Measurements from ENCODE around the gene ATP6V0E1. TPM values are rescaled to one million over a fixed set of nuclear protein-coding genes. Genes with fewer than 3 reads are reported as not detected.

ATP6V0E1 gene
- total RNA-seq, 1 experiment from 2014 or later = 84.6 TPM

DNA sequence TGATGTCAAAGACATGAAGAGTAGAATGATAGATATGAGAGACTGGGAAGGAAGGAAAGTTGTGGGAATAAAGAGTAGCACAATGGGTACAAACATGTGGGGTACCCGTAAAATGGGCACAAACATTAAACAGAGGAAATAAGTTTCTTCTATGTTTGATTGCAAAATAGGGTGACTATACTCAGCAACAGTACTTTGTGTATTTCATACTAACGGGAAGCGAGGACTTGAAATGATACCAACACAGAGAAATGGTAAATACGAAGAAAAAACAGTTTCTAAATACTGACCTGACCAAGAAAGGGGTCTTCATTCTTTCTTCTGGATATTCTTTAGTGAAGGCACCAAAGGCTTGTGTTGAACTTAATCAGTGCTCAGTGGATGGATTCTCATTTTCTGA lies 31.1 kb downstream of the ATP6V0E1 start (continued):
- TF ChIP-seq, protein P1, sequence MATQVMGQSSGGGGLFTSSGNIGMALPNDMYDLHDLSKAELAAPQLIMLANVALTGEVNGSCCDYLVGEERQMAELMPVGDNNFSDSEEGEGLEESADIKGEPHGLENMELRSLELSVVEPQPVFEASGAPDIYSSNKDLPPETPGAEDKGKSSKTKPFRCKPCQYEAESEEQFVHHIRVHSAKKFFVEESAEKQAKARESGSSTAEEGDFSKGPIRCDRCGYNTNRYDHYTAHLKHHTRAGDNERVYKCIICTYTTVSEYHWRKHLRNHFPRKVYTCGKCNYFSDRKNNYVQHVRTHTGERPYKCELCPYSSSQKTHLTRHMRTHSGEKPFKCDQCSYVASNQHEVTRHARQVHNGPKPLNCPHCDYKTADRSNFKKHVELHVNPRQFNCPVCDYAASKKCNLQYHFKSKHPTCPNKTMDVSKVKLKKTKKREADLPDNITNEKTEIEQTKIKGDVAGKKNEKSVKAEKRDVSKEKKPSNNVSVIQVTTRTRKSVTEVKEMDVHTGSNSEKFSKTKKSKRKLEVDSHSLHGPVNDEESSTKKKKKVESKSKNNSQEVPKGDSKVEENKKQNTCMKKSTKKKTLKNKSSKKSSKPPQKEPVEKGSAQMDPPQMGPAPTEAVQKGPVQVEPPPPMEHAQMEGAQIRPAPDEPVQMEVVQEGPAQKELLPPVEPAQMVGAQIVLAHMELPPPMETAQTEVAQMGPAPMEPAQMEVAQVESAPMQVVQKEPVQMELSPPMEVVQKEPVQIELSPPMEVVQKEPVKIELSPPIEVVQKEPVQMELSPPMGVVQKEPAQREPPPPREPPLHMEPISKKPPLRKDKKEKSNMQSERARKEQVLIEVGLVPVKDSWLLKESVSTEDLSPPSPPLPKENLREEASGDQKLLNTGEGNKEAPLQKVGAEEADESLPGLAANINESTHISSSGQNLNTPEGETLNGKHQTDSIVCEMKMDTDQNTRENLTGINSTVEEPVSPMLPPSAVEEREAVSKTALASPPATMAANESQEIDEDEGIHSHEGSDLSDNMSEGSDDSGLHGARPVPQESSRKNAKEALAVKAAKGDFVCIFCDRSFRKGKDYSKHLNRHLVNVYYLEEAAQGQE (IDR thresholded peaks at IDR 0.05; ENCODE audit: low read depth) = no peak
- TF ChIP-seq FOSL1 (IDR thresholded peaks at IDR 0.05; ENCODE audit: low read depth) (no peak), ZNF274 (IDR thresholded peaks at IDR 0.05; ENCODE audit: low read depth, low read length) (no peak)

DNA sequence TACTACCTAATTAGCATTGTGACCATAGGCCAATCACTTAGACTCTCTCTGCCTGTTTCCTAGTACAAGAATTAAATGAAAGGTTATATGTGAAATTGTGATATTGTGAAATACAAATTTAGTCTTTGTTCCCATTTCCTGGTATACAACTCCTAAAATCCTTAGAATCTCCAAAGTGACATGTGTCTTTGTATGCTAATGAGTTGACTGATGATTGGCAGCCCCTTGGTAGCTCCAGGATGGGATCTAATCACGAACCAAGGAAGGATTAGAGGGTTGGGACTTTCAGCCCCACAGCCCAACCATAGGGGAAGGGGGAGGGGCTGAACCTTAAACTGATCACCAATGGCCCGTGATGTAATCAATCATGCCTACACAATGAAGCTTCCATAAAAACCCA lies 31.6 kb downstream of the ATP6V0E1 start:
- Histone ChIP-seq H3K27ac (ENCODE audit: low read depth, low read length) (peak overlapping the region; percentile 79), H3K4me1 (ENCODE audit: control insufficient read depth in 1 of 2, insufficient read depth in 2 of 2, low read length in 2 of 2) (peaks cover 32 to 40% of the 10 kb centered on the region in 2 experiments), H2AFZ (ENCODE audit: low read depth, low read length, poor library complexity, severe bottlenecking) (no peak overlapping the region), H3K9me3 (ENCODE audit: control insufficient read depth in 1 of 2, insufficient read depth in 1 of 2, low read depth in 1 of 2, low read length in 2 of 2) (no peaks in the 10 kb centered on the region), H3K27me3 (ENCODE audit: insufficient read depth, low read length) (no peaks in the 10 kb centered on the region), H3K9me2 (ENCODE audit: insufficient read depth) (no peaks in the 10 kb centered on the region), H3K9ac (ENCODE audit: low read length) (no peak overlapping the region), H3K79me2 (ENCODE audit: insufficient read depth, low read length) (peaks cover 68% of the 10 kb centered on the region), H4K20me1 (ENCODE audit: insufficient read depth) (no peaks in the 10 kb centered on the region), H3K4me3 (replicated peaks in 1 of 2; ENCODE audit: low read depth in 1 of 2, low read length in 2 of 2) (no peak overlapping the region), H3K4me2 (ENCODE audit: low read length) (peak overlapping the region; percentile 52), H3K36me3 (ENCODE audit: control insufficient read depth in 1 of 2, insufficient read depth in 2 of 2, low read length in 2 of 2) (no peaks in the 10 kb centered on the region)
- ATAC-seq (no peak), DNase-seq (ENCODE audit: low read depth, low spot score) (no peak)
- BruUV-seq (replicated peaks) = no TSS peak
- POLR2A ChIA-PET = interaction anchor here (1.2 kb wide), 1 partner anchor 56 kb away, joined by 3 read pairs; the partner anchor contains the start of gene RPL26L1
- RAD21 ChIA-PET (ENCODE audit: low non-redundant PET in 1 of 2, low total read pairs in 2 of 2, uncharacterized antibody in 2 of 2, unreplicated experiment in 2 of 2) = no interaction called here
- intact Hi-C loops (cut with micrococcal nuclease) = no loop called here
- CTCF ChIA-PET = no interaction called here
- TF ChIP-seq ZNF274 (IDR thresholded peaks at IDR 0.05; ENCODE audit: low read depth, low read length) (no peak), SRF (IDR thresholded peaks at IDR 0.05; ENCODE audit: low read depth) (no peak), CBX3 (IDR thresholded peaks at IDR 0.05; ENCODE audit: low read depth) (no peak), SP1 (IDR thresholded peaks at IDR 0.05; ENCODE audit: low read depth) (no peak), CEBPB (IDR thresholded peaks at IDR 0.05; ENCODE audit: low read depth) (no peak), EGR1 (IDR thresholded peaks at IDR 0.05; ENCODE audit: low read depth) (no peak), RAD21 (IDR thresholded peaks at IDR 0.05; ENCODE audit: low read depth) (no peak), ELF1 (IDR thresholded peaks at IDR 0.05; ENCODE audit: borderline replicate concordance, low read depth) (no peak), JUND (IDR thresholded peaks at IDR 0.05) (no peak), POLR2A (IDR thresholded peaks at IDR 0.05; ENCODE audit: borderline replicate concordance, extremely low read depth, insufficient read depth, insufficient read length) (no peak), YY1 (IDR thresholded peaks at IDR 0.05; ENCODE audit: extremely low read depth, insufficient replicate concordance, low read depth, low read length) (no peak), EZH2 (IDR thresholded peaks at IDR 0.05) (no peak), POLR2AphosphoS5 (IDR thresholded peaks at IDR 0.05; ENCODE audit: low read depth, low read length) (no peak), EZH2phosphoT487 (IDR thresholded peaks at IDR 0.05; ENCODE audit: borderline replicate concordance) (no peak), FOSL1 (IDR thresholded peaks at IDR 0.05; ENCODE audit: low read depth) (no peak), TCF7L2 (IDR thresholded peaks at IDR 0.05; ENCODE audit: borderline replicate concordance, extremely low read depth, insufficient read depth, insufficient read length) (no peak)
- TF ChIP-seq, protein P1 (IDR thresholded peaks at IDR 0.05; ENCODE audit: low read depth) = no peak
- TF ChIP-seq, protein P2, sequence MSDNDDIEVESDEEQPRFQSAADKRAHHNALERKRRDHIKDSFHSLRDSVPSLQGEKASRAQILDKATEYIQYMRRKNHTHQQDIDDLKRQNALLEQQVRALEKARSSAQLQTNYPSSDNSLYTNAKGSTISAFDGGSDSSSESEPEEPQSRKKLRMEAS (IDR thresholded peaks at IDR 0.05) = no peak

All from HCT116 (cell line).